B cell (primary cell): ENCODE results near the gene RHOH. TPM values are rescaled to one million over a fixed set of nuclear protein-coding genes. Genes with fewer than 3 reads are reported as not detected.

Source experiments
- ATAC-seq: fragments of 200-7000 bp; cut with Tn5 transposase; one replicate; pipeline ENCODE4 v1.10.0; 2021; ENCODE audit warnings: low read depth, mild to moderate bottlenecking, moderate number of reproducible peaks, moderate library complexity
- CTCF ChIA-PET: fragments of 350-600 bp; sonication (Branson Sonifier 250); formaldehyde crosslinking; loops from one replicate; lab custom pipeline; 2021; ENCODE audit warnings: antibody characterized with exemption, inconsistent platforms; lab: Charles Lee
- POLR2A ChIA-PET: fragments of 350-600 bp; sonication (Branson Sonifier 250); formaldehyde crosslinking; loops from one replicate; lab custom pipeline; 2021; ENCODE audit warnings: antibody characterized with exemption; lab: Charles Lee
- DNase-seq: peaks from one replicate; pipeline ENCODE4 v3.0.0; 2013
- H2AFZ ChIP-seq: 2 replicates; pipeline ENCODE4 v1.6.1; 2012; ENCODE audit warnings: mild to moderate bottlenecking, low read depth, low read length; ENCODE audit not compliant: insufficient read depth, poor library complexity, severe bottlenecking
- H3K27ac ChIP-seq, 2 donors: 1 replicate in 1 of 2; 2 replicates in 1 of 2; pipeline ENCODE4 v1.5.1; 2012 to 2013; ENCODE audit warnings: low read length in 2 of 2, mild to moderate bottlenecking in 2 of 2, moderate library complexity in 1 of 2
- H3K27me3 ChIP-seq, 4 experiments: fragments of 200-600 bp in 1 of 4; sonication (generic) in 1 of 4; replicated peaks in 1 of 4; 1 replicate in 2 of 4; 2 replicates in 2 of 4; pipeline versions ENCODE4 v1.6.1 to v1.7.0; 2013 to 2016; ENCODE audit warnings: low read length in 3 of 4, mild to moderate bottlenecking in 2 of 4, mixed read lengths in 1 of 4, moderate library complexity in 1 of 4; ENCODE audit not compliant: insufficient read depth in 4 of 4, control insufficient read depth in 3 of 4; ENCODE audit errors: control extremely low read depth in 1 of 4
- H3K36me3 ChIP-seq, 2 experiments: replicated peaks in 1 of 2; 1 replicate in 1 of 2; 2 replicates in 1 of 2; pipeline versions ENCODE4 v1.6.1 to v1.7.1; 2013; ENCODE audit warnings: low read length in 1 of 2; ENCODE audit not compliant: insufficient read depth in 2 of 2, control insufficient read depth in 1 of 2; ENCODE audit errors: control extremely low read depth in 1 of 2, extremely low read depth in 1 of 2
- H3K4me1 ChIP-seq, 2 donors: fragments of 200-600 bp in 1 of 2; sonication (generic) in 1 of 2; 1 replicate in 1 of 2; 2 replicates in 1 of 2; pipeline versions ENCODE4 v1.5.1 to v1.6.1; 2013 to 2017; ENCODE audit warnings: low read length in 2 of 2; ENCODE audit not compliant: control insufficient read depth in 2 of 2, insufficient read depth in 2 of 2
- H3K4me2 ChIP-seq: replicated peaks from 2 replicates; pipeline ENCODE3; 2012; ENCODE audit warnings: mild to moderate bottlenecking, low read depth, low read length; ENCODE audit not compliant: poor library complexity, severe bottlenecking
- H3K4me3 ChIP-seq, 5 experiments: fragments of 200-600 bp in 1 of 5; sonication (generic) in 1 of 5; 1 replicate in 3 of 5; 2 replicates in 2 of 5; pipeline versions ENCODE4 v1.5.1 to v1.7.0; 2011 to 2016; ENCODE audit warnings: low read length in 4 of 5, mild to moderate bottlenecking in 4 of 5, low read depth in 2 of 5, control low read depth in 1 of 5, moderate library complexity in 1 of 5; ENCODE audit not compliant: insufficient read depth in 1 of 5; ENCODE audit errors: control extremely low read depth in 1 of 5, extremely low read depth in 1 of 5
- H3K79me2 ChIP-seq: fragments of 200-600 bp; sonication (generic); one replicate; pipeline ENCODE4 v1.6.0; 2016; ENCODE audit warnings: low read length; ENCODE audit not compliant: control insufficient read depth, insufficient read depth
- H3K9ac ChIP-seq: fragments of 200-600 bp; sonication (generic); 2 replicates; pipeline ENCODE4 v1.6.1; 2017; ENCODE audit warnings: mild to moderate bottlenecking, low read length, moderate library complexity
- H3K9me3 ChIP-seq, 3 donors: one replicate each; pipeline versions ENCODE4 v1.6.1 to v1.7.1; 2013; ENCODE audit warnings: low read length in 2 of 3; ENCODE audit not compliant: control insufficient read depth in 2 of 3, insufficient read depth in 1 of 3; ENCODE audit errors: control extremely low read depth in 1 of 3
- H4K20me1 ChIP-seq: 2 replicates; pipeline ENCODE4 v1.6.0; 2012; ENCODE audit warnings: mild to moderate bottlenecking, low read length; ENCODE audit not compliant: insufficient read depth, control insufficient read depth, poor library complexity, severe bottlenecking
- H3K27ac Mint-ChIP-seq: one replicate; pipeline ENCODE4 v1.8.0; 2021; ENCODE audit warnings: mixed read lengths
- H3K27me3 Mint-ChIP-seq: one replicate; pipeline ENCODE4 v1.8.0; 2021; ENCODE audit warnings: mixed read lengths
- H3K4me1 Mint-ChIP-seq: one replicate; pipeline ENCODE4 v1.8.0; 2021; ENCODE audit warnings: mixed read lengths
- H3K4me3 Mint-ChIP-seq: one replicate; pipeline ENCODE4 v1.8.0; 2021; ENCODE audit warnings: mixed read lengths
- H3K9me3 Mint-ChIP-seq: one replicate; pipeline ENCODE4 v1.8.0; 2022; ENCODE audit warnings: mixed read lengths; ENCODE audit not compliant: insufficient read depth
- CTCF ChIP-seq: fragments of 200-600 bp; IDR thresholded peaks from one replicate; pipeline ENCODE4 v1.8.0; 2022; ENCODE audit warnings: antibody characterized with exemption, mild to moderate bottlenecking
- EZH2 ChIP-seq: IDR thresholded peaks from 2 replicates; pipeline ENCODE4 v1.6.1; 2012; ENCODE audit warnings: borderline replicate concordance, low read depth, mild to moderate bottlenecking, moderate library complexity, low read length; ENCODE audit not compliant: insufficient read depth, poor library complexity, severe bottlenecking
- WGBS: methylation state at CpG from one replicate; pipeline ENCODE4 v1.1.5; 2013; ENCODE audit warnings: missing lambda C conversion rate; ENCODE audit not compliant: insufficient coverage; 5-methylcytosine and 5-hydroxymethylcytosine counted together
- intact Hi-C: fragments of 100-400 bp; cut with micrococcal nuclease; formaldehyde crosslinking; loops from one replicate; pipeline ENCODE4 v1.10.0; 2022
- polyA plus RNA-seq: library from polyadenylated mRNA; depleted of rRNA; stranded (reverse); fragments of >200 nt; gene quantifications from 2 replicates; pipeline ENCODE4 v1.2.3, GENCODE V29; 2012
- total RNA-seq, 2 donors: library from RNA; stranded (reverse); fragments of 120-200 nt in 1 of 2; gene quantifications; 1 replicate in 1 of 2; 2 replicates in 1 of 2; pipeline versions ENCODE4 v1.2.3 to v1.2.4, GENCODE V29; 2013 to 2022

Gene RHOH
- total and polyA plus RNA-seq, 2 donors (not counting 1 experiment from before 2014, with no cell fraction given): 118 to 209 TPM

- Mint-ChIP-seq H3K4me1 (peaks cover 50% of the 10 kb centered on the region), H3K4me3 (no peak overlapping the region), H3K9me3 (no peaks in the 10 kb centered on the region), H3K27ac (peak overlapping the region; percentile 12), H3K27me3 (no peaks in the 10 kb centered on the region)
- Histone ChIP-seq H3K36me3 (no peaks in the 10 kb centered on the region), H3K9ac (no peak overlapping the region), H3K79me2 (peaks cover 5% of the 10 kb centered on the region), H3K27ac (peak overlapping the region in 1 of 2 donors; percentile 27), H3K27me3 (no peaks in the 10 kb centered on the region), H4K20me1 (no peaks in the 10 kb centered on the region), H3K4me2 (no peak overlapping the region), H3K9me3 (no peaks in the 10 kb centered on the region), H3K4me3 (no peak overlapping the region), H3K4me1 (peaks cover 11 to 14% of the 10 kb centered on the region in 2 donors), H2AFZ (no peak overlapping the region)
- 93% methylated on average over 2 of the region's 4 CpGs for WGBS
- POLR2A ChIA-PET: no interaction called here
- DNase-seq: no peak
- ATAC-seq: no peak
- intact Hi-C loops: no loop called here
- no peak for TF ChIP-seq EZH2
- TF ChIP-seq CTCF: no peak
- CTCF ChIA-PET: interaction anchor here (1.2 to 2.0 kb wide), 2 partner anchors 56 to 63 kb away, joined by 4 to 6 read pairs; no protein-coding TSS in a partner anchor
These were observed 57.1 kb downstream of the RHOH start for GRCh38 chr4:40253906-40254305.

GRCh38 chr4:40254608-40255392 lies 58.0 kb downstream of the RHOH start:
- DNase-seq (no peak), ATAC-seq (no peak)
- Histone ChIP-seq H4K20me1 (no peaks in the 10 kb centered on the region), H3K36me3 (no peaks in the 10 kb centered on the region), H3K9ac (no peak overlapping the region), H3K27me3 (no peaks in the 10 kb centered on the region), H3K27ac (no peak overlapping the region), H3K4me3 (no peak overlapping the region), H3K4me2 (no peak overlapping the region), H3K79me2 (peaks cover 3% of the 10 kb centered on the region), H3K9me3 (peaks cover 0 to 1% (median 0%) of the 10 kb centered on the region in 3 donors), H2AFZ (no peak overlapping the region), H3K4me1 (peaks cover 11 to 15% of the 10 kb centered on the region in 2 donors)
- ChIA-PET CTCF (interaction anchor here (1.5 to 2.4 kb wide), 3 partner anchors 22 to 103 kb away, joined by 3 to 9 read pairs (median 3); no protein-coding TSS in a partner anchor), POLR2A (no interaction called here)
- WGBS: 81% methylated on average over 3 of the region's 9 CpGs
- intact Hi-C loops: no loop called here
- Mint-ChIP-seq H3K4me1 (peaks cover 46% of the 10 kb centered on the region), H3K9me3 (no peaks in the 10 kb centered on the region), H3K27ac (peak overlapping the region; percentile 28), H3K27me3 (no peaks in the 10 kb centered on the region), H3K4me3 (no peak overlapping the region)
- TF ChIP-seq EZH2 (no peak), CTCF (no peak)
